GM12875 (cell line): ENCODE measurements around the gene KCNH6.

Source experiments
- H3K4me3 ChIP-seq: one replicate; pipeline ENCODE4 v1.5.1; 2011; ENCODE audit warnings: low read depth, low read length, control low read depth
- CTCF ChIP-seq: IDR thresholded peaks from 2 replicates; pipeline ENCODE4 v1.5.1; 2011; ENCODE audit warnings: low read depth, mild to moderate bottlenecking, control low read depth, inconsistent platforms, low read length, moderate library complexity, borderline replicate concordance; ENCODE audit not compliant: insufficient read depth

The KCNH6 gene

GRCh38 chr17:63494300-63494928, 28.7 kb upstream of the KCNH6 start:
- no peak for TF ChIP-seq CTCF
- no peak overlapping the region for H3K4me3 ChIP-seq

- no peak for TF ChIP-seq CTCF
- no peak overlapping the region for H3K4me3 ChIP-seq
These were observed 27.7 kb upstream of the KCNH6 start for GRCh38 chr17:63495491-63495890.

GRCh38 chr17:63496177-63496576, 27.0 kb upstream of the KCNH6 start:
- H3K4me3 ChIP-seq: no peak overlapping the region
- TF ChIP-seq CTCF: no peak

- TF ChIP-seq CTCF: no peak
- no peak overlapping the region for H3K4me3 ChIP-seq
These were observed 26.3 kb upstream of the KCNH6 start for GRCh38 chr17:63496663-63497400.

GRCh38 chr17:63497708-63498483, 25.3 kb upstream of the KCNH6 start:
- H3K4me3 ChIP-seq: no peak overlapping the region
- TF ChIP-seq CTCF: 0 out of 2 replicates have a peak, but pooled peaks have one; percentile 21

- H3K4me3 ChIP-seq: no peak overlapping the region
- TF ChIP-seq CTCF: no peak
These were observed 24.4 kb upstream of the KCNH6 start for GRCh38 chr17:63498626-63499195.
